CD4-positive, alpha-beta memory T cell (primary cell): ENCODE measurements around the gene CAMTA1. TPM values are rescaled to one million over a fixed set of nuclear protein-coding genes. Genes with fewer than 3 reads are reported as not detected.

Experiments
- CTCF ChIA-PET: fragments of 350-600 bp; sonication (Branson Sonifier 250); formaldehyde crosslinking; loops from one replicate; lab custom pipeline; 2021; ENCODE audit warnings: inconsistent platforms; ENCODE audit not compliant: partially characterized antibody; lab: Charles Lee
- POLR2A ChIA-PET: fragments of 350-600 bp; sonication (Branson Sonifier 250); formaldehyde crosslinking; loops from one replicate; lab custom pipeline; 2021; ENCODE audit not compliant: partially characterized antibody; lab: Charles Lee
- DNase-seq, 5 donors: peaks; one replicate each; pipeline versions ENCODE4 v3.0.0 to v3.0.0-alpha.2; 2020 to 2022; ENCODE audit warnings: mixed read lengths in 1 of 5
- H3K27ac ChIP-seq: one replicate; pipeline ENCODE4 v1.7.0; 2013; ENCODE audit warnings: low read depth, low read length
- H3K27me3 ChIP-seq: 2 replicates; pipeline ENCODE4 v1.7.0; 2013; ENCODE audit warnings: mild to moderate bottlenecking, low read length, moderate library complexity; ENCODE audit not compliant: insufficient read depth
- H3K36me3 ChIP-seq: 2 replicates; pipeline ENCODE4 v1.7.0; 2013; ENCODE audit warnings: mild to moderate bottlenecking, low read length, moderate library complexity; ENCODE audit not compliant: insufficient read depth
- H3K4me1 ChIP-seq: 2 replicates; pipeline ENCODE4 v1.7.0; 2013; ENCODE audit warnings: mild to moderate bottlenecking, low read length, moderate library complexity; ENCODE audit not compliant: insufficient read depth
- H3K4me3 ChIP-seq, 2 donors: one replicate each; pipeline ENCODE4 v1.7.0; 2013; ENCODE audit warnings: low read length in 2 of 2, mild to moderate bottlenecking in 1 of 2
- H3K9me3 ChIP-seq, 2 donors: one replicate each; pipeline ENCODE4 v1.7.0; 2013; ENCODE audit warnings: low read length in 2 of 2, control low read depth in 1 of 2; ENCODE audit not compliant: control insufficient read depth in 1 of 2
- H3K27ac Mint-ChIP-seq, 7 donors: one replicate each; pipeline ENCODE4 v1.8.0; 2020 to 2021; ENCODE audit warnings: mixed read lengths in 7 of 7, mild to moderate bottlenecking in 6 of 7, inconsistent platforms in 3 of 7, moderate library complexity in 3 of 7
- H3K27me3 Mint-ChIP-seq, 2 donors: one replicate each; pipeline ENCODE4 v1.8.0; 2020 to 2021; ENCODE audit warnings: mixed read lengths in 2 of 2
- H3K36me3 Mint-ChIP-seq, 2 donors: one replicate each; pipeline ENCODE4 v1.8.0; 2020 to 2021; ENCODE audit warnings: mixed read lengths in 2 of 2, inconsistent platforms in 1 of 2, mild to moderate bottlenecking in 1 of 2
- H3K4me1 Mint-ChIP-seq, 4 donors: one replicate each; pipeline ENCODE4 v1.8.0; 2020 to 2021; ENCODE audit warnings: mixed read lengths in 4 of 4, mild to moderate bottlenecking in 1 of 4
- H3K4me3 Mint-ChIP-seq, 8 donors: one replicate each; pipeline ENCODE4 v1.8.0; 2020 to 2021; ENCODE audit warnings: mixed read lengths in 8 of 8, mild to moderate bottlenecking in 7 of 8, moderate library complexity in 6 of 8, inconsistent platforms in 3 of 8
- H3K9me3 Mint-ChIP-seq, 8 donors: one replicate each; pipeline ENCODE4 v1.8.0; 2020 to 2021; ENCODE audit warnings: mixed read lengths in 8 of 8, mild to moderate bottlenecking in 5 of 8, inconsistent platforms in 3 of 8, moderate library complexity in 1 of 8
- intact Hi-C: fragments of 100-400 bp; cut with micrococcal nuclease; formaldehyde crosslinking; loops from one replicate; pipeline ENCODE4 v1.15.1; 2023
- polyA plus RNA-seq, 2 donors: library from polyadenylated mRNA; unstranded; fragments of 300-500 nt; fragmentation: Illumina TruSeq; gene quantifications; one replicate each; pipeline ENCODE4 v1.2.3, GENCODE V29; 2021
- total RNA-seq, 2 experiments: library from RNA; stranded (reverse); gene quantifications; one replicate each; pipeline ENCODE4 v1.2.3, GENCODE V29; 2021

Gene CAMTA1
- total and polyA plus RNA-seq, 4 experiments from 2014 or later, result 39.1 to 118 (median 59.9) TPM

GRCh38 chr1:7062346-7063061 lies 277.2 kb downstream of the CAMTA1 start:
- ChIA-PET CTCF (interaction anchor here (1.9 kb wide), 1 partner anchor 8 kb away, joined by 5 read pairs; no protein-coding TSS in a partner anchor), POLR2A (no interaction called here)
- Mint-ChIP-seq H3K4me1 (no peaks in the 10 kb centered on the region), H3K36me3 (no peaks in the 10 kb centered on the region), H3K9me3 (no peaks in the 10 kb centered on the region), H3K4me3 (no peak overlapping the region), H3K27ac (no peak overlapping the region), H3K27me3 (peaks cover 6 to 14% of the 10 kb centered on the region in 2 donors)
- intact Hi-C loops, result no loop called here
- H3K4me3 ChIP-seq, result no peak overlapping the region
- no peak overlapping the region for H3K27ac ChIP-seq
- no peaks in the 10 kb centered on the region for H3K36me3 ChIP-seq
- H3K27me3 ChIP-seq, result no peaks in the 10 kb centered on the region
- no peaks in the 10 kb centered on the region for H3K9me3 ChIP-seq
- H3K4me1 ChIP-seq, result no peaks in the 10 kb centered on the region
- no peak for DNase-seq

- no peaks in the 10 kb centered on the region for H3K36me3 ChIP-seq
- H3K9me3 ChIP-seq, result no peaks in the 10 kb centered on the region
- ChIA-PET POLR2A (no interaction called here), CTCF (interaction anchor here (0.7 kb wide), 1 partner anchor 70 kb away, joined by 3 read pairs; no protein-coding TSS in a partner anchor)
- no peaks in the 10 kb centered on the region for H3K27me3 ChIP-seq
- Mint-ChIP-seq H3K27me3 (peaks cover 10 to 16% of the 10 kb centered on the region in 2 donors), H3K4me1 (no peaks in the 10 kb centered on the region), H3K36me3 (no peaks in the 10 kb centered on the region), H3K27ac (no peak overlapping the region), H3K9me3 (no peaks in the 10 kb centered on the region), H3K4me3 (no peak overlapping the region)
- no peaks in the 10 kb centered on the region for H3K4me1 ChIP-seq
- no peak overlapping the region for H3K27ac ChIP-seq
- intact Hi-C loops, result no loop called here
- H3K4me3 ChIP-seq, result no peak overlapping the region
- no peak for DNase-seq
Observed at GRCh38 chr1:7063981-7064380, 278.7 kb downstream of the CAMTA1 start.

GRCh38 chr1:7068552-7068951 lies 283.3 kb downstream of the CAMTA1 start:
- Histone ChIP-seq H3K27ac (no peak overlapping the region), H3K27me3 (no peaks in the 10 kb centered on the region), H3K4me1 (no peaks in the 10 kb centered on the region), H3K36me3 (no peaks in the 10 kb centered on the region), H3K9me3 (no peaks in the 10 kb centered on the region), H3K4me3 (no peak overlapping the region)
- POLR2A ChIA-PET, result no interaction called here
- intact Hi-C loops, result no loop called here
- Mint-ChIP-seq H3K27ac (no peak overlapping the region), H3K4me3 (no peak overlapping the region), H3K36me3 (no peaks in the 10 kb centered on the region), H3K9me3 (no peaks in the 10 kb centered on the region), H3K4me1 (peaks cover 0 to 9% (median 2%) of the 10 kb centered on the region in 4 donors), H3K27me3 (peaks cover 23 to 27% of the 10 kb centered on the region in 2 donors)
- CTCF ChIA-PET, result interaction anchor here (1.1 kb wide), 1 partner anchor 16 kb away, joined by 3 read pairs; no protein-coding TSS in a partner anchor
- DNase-seq, result no peak

GRCh38 chr1:7069931-7070330 lies 284.7 kb downstream of the CAMTA1 start:
- H3K9me3 ChIP-seq, result no peaks in the 10 kb centered on the region
- CTCF ChIA-PET, result interaction anchor here (0.7 to 1.9 kb wide), 11 partner anchors 9 to 352 kb away, joined by 3 to 8 read pairs (median 4); no protein-coding TSS in a partner anchor

GRCh38 chr1:7070389-7071029 lies 285.3 kb downstream of the CAMTA1 start:
- DNase-seq, result peak in 4 of 5 donors; percentile 31 to 41 (median 36)
- peaks cover 0 to 2% (median 0%) of the 10 kb centered on the region in 8 donors for H3K9me3 Mint-ChIP-seq
- H3K27ac Mint-ChIP-seq, result no peak overlapping the region
- Histone ChIP-seq H3K4me3 (no peak overlapping the region), H3K9me3 (no peaks in the 10 kb centered on the region), H3K27me3 (no peaks in the 10 kb centered on the region), H3K27ac (no peak overlapping the region), H3K36me3 (no peaks in the 10 kb centered on the region), H3K4me1 (no peaks in the 10 kb centered on the region)
- peaks cover 21 to 26% of the 10 kb centered on the region in 2 donors for H3K27me3 Mint-ChIP-seq
- ChIA-PET CTCF (interaction anchor here (0.7 to 1.9 kb wide), 12 partner anchors 9 to 353 kb away, joined by 3 to 8 read pairs (median 4); no protein-coding TSS in a partner anchor), POLR2A (no interaction called here)
- intact Hi-C loops, result no loop called here
- peak overlapping the region in 4 of 8 donors; percentile 23 to 62 (median 48) for H3K4me3 Mint-ChIP-seq
- peaks cover 0 to 9% (median 2%) of the 10 kb centered on the region in 4 donors for H3K4me1 Mint-ChIP-seq
- H3K36me3 Mint-ChIP-seq, result no peaks in the 10 kb centered on the region

More at GRCh38 chr1:7069931-7070330, 284.7 kb downstream of the CAMTA1 start:
- Mint-ChIP-seq H3K27ac (no peak overlapping the region), H3K27me3 (peaks cover 22 to 25% of the 10 kb centered on the region in 2 donors), H3K9me3 (peaks cover 0 to under 1% (median 0%) of the 10 kb centered on the region in 8 donors), H3K36me3 (no peaks in the 10 kb centered on the region), H3K4me3 (no peak overlapping the region), H3K4me1 (peaks cover 0 to 9% (median 2%) of the 10 kb centered on the region in 4 donors)
- Histone ChIP-seq H3K4me3 (no peak overlapping the region), H3K27me3 (no peaks in the 10 kb centered on the region), H3K27ac (no peak overlapping the region), H3K4me1 (no peaks in the 10 kb centered on the region), H3K36me3 (no peaks in the 10 kb centered on the region)
- no peak for DNase-seq
- POLR2A ChIA-PET, result no interaction called here
- intact Hi-C loops, result no loop called here

- ChIA-PET CTCF (no interaction called here), POLR2A (no interaction called here)
- peaks cover 0 to 3% of the 10 kb centered on the region in 2 donors for H3K36me3 Mint-ChIP-seq
- H3K27me3 Mint-ChIP-seq, result peaks cover 9 to 25% of the 10 kb centered on the region in 2 donors
- no peaks in the 10 kb centered on the region for H3K4me1 Mint-ChIP-seq
- Histone ChIP-seq H3K27me3 (no peaks in the 10 kb centered on the region), H3K4me1 (no peaks in the 10 kb centered on the region), H3K27ac (no peak overlapping the region), H3K4me3 (no peak overlapping the region), H3K36me3 (no peaks in the 10 kb centered on the region), H3K9me3 (no peaks in the 10 kb centered on the region)
- H3K9me3 Mint-ChIP-seq, result peaks cover 0 to 25% (median 9%) of the 10 kb centered on the region in 8 donors
- intact Hi-C loops, result no loop called here
- H3K27ac Mint-ChIP-seq, result no peak overlapping the region
- no peak overlapping the region for H3K4me3 Mint-ChIP-seq
- DNase-seq, result no peak
Observed at GRCh38 chr1:7076117-7076516, 290.9 kb downstream of the CAMTA1 start.

- no peaks in the 10 kb centered on the region for H3K9me3 ChIP-seq
- no peaks in the 10 kb centered on the region for H3K27me3 ChIP-seq
- H3K4me3 Mint-ChIP-seq, result no peak overlapping the region
- no peak overlapping the region for H3K27ac Mint-ChIP-seq
- H3K4me1 ChIP-seq, result no peaks in the 10 kb centered on the region
- H3K27me3 Mint-ChIP-seq, result peaks cover 9 to 26% of the 10 kb centered on the region in 2 donors
- H3K27ac ChIP-seq, result no peak overlapping the region
- DNase-seq, result no peak
- H3K9me3 Mint-ChIP-seq, result peaks cover 0 to 28% (median 9%) of the 10 kb centered on the region in 8 donors
- ChIA-PET CTCF (no interaction called here), POLR2A (no interaction called here)
- no peak overlapping the region for H3K4me3 ChIP-seq
- H3K36me3 ChIP-seq, result no peaks in the 10 kb centered on the region
- no peaks in the 10 kb centered on the region for H3K4me1 Mint-ChIP-seq
- intact Hi-C loops, result no loop called here
- H3K36me3 Mint-ChIP-seq, result peaks cover 0 to 3% of the 10 kb centered on the region in 2 donors
Observed at GRCh38 chr1:7076572-7076971, 291.3 kb downstream of the CAMTA1 start.
